ENCODE measurements around the gene ZNF580. TPM values are rescaled to one million over a fixed set of nuclear protein-coding genes. Genes with fewer than 3 reads are reported as not detected.

The ZNF580 gene
- total RNA-seq, 1 donor from 2014 or later: 37.4 TPM

DNA sequence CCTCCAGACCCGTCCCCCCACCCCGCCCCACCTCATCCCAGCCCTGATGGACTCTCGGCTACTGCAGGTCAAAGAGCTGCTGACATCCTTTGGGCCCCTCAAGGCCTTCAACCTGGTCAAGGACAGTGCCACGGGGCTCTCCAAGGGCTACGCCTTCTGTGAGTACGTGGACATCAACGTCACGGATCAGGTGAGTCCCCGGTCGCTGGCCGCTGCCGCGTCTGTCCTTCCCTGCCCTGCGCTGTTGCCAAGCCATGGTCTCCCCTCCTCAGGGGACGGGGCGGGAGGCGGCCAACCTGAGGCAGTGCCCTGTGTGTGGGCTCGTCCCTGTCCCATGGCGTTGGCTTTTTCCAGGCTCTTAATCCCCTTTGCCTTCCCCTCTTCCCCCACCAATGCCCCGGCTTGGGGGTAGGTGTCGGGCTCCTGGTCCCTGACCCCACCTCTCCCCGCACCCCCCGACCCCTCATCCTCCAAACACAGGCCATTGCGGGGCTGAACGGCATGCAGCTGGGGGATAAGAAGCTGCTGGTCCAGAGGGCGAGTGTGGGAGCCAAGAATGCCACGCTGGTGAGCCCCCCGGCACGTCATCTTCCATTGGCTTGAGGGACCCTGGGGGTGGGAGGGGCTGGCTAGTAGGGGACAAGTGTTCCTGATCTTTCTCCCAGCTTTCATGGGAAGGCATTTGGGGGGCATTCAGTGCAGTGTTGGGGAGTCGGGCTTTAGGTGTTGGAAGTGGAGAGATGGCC lies 28.0 kb downstream of the ZNF580 start:
- H3K36me3 Mint-ChIP-seq: no peaks in the 10 kb centered on the region
- TF ChIP-seq, protein P1, sequence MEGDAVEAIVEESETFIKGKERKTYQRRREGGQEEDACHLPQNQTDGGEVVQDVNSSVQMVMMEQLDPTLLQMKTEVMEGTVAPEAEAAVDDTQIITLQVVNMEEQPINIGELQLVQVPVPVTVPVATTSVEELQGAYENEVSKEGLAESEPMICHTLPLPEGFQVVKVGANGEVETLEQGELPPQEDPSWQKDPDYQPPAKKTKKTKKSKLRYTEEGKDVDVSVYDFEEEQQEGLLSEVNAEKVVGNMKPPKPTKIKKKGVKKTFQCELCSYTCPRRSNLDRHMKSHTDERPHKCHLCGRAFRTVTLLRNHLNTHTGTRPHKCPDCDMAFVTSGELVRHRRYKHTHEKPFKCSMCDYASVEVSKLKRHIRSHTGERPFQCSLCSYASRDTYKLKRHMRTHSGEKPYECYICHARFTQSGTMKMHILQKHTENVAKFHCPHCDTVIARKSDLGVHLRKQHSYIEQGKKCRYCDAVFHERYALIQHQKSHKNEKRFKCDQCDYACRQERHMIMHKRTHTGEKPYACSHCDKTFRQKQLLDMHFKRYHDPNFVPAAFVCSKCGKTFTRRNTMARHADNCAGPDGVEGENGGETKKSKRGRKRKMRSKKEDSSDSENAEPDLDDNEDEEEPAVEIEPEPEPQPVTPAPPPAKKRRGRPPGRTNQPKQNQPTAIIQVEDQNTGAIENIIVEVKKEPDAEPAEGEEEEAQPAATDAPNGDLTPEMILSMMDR (conservative IDR thresholded peaks at IDR 0.05): no peak
- DNase-seq (ENCODE audit: extremely low spot score, unreplicated experiment): no peak
- H3K27me3 Mint-ChIP-seq: no peaks in the 10 kb centered on the region
- H3K4me3 Mint-ChIP-seq: no peak overlapping the region
- H3K27ac Mint-ChIP-seq: no peak overlapping the region
- peaks cover 5% of the 10 kb centered on the region for H3K4me1 Mint-ChIP-seq (ENCODE audit: unreplicated experiment)
- no peaks in the 10 kb centered on the region for H3K9me3 Mint-ChIP-seq

DNA sequence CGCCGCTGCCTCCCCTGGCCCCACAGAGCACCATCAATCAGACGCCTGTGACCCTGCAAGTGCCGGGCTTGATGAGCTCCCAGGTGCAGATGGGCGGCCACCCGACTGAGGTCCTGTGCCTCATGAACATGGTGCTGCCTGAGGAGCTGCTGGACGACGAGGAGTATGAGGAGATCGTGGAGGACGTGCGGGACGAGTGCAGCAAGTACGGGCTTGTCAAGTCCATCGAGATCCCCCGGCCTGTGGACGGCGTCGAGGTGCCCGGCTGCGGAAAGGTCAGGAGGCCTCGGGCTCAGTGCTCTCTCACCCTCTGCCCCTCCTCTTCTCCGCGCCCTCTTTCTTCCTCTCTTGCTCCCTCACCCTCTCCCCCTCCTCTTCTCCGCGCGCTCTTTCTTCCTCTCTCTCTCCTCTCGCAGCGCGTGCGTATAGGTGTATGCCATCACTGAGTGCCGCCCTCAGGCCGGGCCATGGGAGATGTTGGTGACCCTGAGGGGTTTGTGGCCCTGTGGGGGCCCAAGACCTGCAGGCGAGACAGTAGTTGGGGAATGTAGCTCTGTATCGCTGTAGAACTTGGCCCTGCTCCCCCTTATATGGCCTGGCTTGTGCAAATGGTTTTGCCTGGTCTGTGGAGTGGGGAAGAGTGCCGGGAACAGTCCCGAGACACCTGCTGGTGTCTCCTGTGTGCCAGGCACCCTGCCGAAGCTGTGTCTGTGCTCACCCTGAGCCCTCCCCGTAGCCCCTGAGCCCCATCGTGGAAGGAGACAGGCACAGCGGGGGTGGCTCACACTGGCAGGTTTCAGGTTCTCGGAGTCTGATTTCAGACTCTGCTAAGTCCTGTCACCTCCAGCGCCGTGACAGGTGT lies 28.8 kb downstream of the ZNF580 start:
- no peaks in the 10 kb centered on the region for H3K36me3 Mint-ChIP-seq
- H3K9me3 Mint-ChIP-seq: no peaks in the 10 kb centered on the region
- H3K27me3 Mint-ChIP-seq: no peaks in the 10 kb centered on the region
- no peak for DNase-seq (ENCODE audit: extremely low spot score, unreplicated experiment)
- no peak overlapping the region for H3K4me3 Mint-ChIP-seq
- TF ChIP-seq, protein P1 (conservative IDR thresholded peaks at IDR 0.05): no peak
- peak overlapping the region; percentile 23 for H3K27ac Mint-ChIP-seq
- H3K4me1 Mint-ChIP-seq (ENCODE audit: unreplicated experiment): peaks cover 5% of the 10 kb centered on the region

DNA sequence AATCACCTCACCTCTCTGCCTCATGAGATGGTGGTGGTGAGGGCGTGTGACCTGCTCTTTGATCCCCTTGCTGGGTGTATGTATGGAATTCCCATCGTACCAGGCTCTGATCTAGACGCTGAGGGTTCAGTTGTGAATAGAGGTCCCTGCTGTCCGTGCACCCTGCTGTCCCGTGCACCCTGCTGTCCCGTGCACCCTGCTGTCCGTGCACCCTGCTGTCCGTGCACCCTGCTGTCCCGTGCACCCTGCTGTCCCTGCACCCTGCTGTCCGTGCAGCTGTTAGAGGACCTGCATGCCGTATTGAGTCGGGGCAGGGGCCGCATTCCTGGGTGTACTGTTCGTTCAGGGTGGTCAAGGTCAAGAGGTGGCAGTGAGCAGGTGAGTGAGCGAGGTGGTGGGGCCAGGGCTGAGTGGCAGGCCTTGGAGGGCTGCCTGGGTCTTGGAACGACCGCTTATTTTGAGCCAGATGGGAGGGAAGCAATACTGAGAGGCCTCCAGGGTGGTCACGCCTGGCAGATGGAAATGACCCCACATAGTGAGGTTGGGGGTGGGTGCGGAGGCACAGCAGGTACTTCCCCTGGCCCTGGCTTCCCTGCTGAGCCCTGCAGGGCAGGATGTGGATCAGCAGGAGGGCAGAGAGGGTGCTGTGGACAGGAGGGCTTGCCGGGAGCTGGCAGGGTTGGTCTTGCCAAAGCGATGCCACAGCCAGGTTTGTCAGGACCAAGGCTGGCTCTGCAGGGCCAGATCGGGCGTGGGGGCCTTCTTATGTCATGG lies 29.7 kb downstream of the ZNF580 start:
- Mint-ChIP-seq H3K27ac (no peak overlapping the region), H3K4me3 (no peak overlapping the region), H3K36me3 (peaks cover 1% of the 10 kb centered on the region), H3K27me3 (no peaks in the 10 kb centered on the region), H3K4me1 (ENCODE audit: unreplicated experiment) (peaks cover 5% of the 10 kb centered on the region), H3K9me3 (no peaks in the 10 kb centered on the region)
- TF ChIP-seq, protein P1 (conservative IDR thresholded peaks at IDR 0.05): no peak
- DNase-seq (ENCODE audit: extremely low spot score, unreplicated experiment): peak; percentile 87

DNA sequence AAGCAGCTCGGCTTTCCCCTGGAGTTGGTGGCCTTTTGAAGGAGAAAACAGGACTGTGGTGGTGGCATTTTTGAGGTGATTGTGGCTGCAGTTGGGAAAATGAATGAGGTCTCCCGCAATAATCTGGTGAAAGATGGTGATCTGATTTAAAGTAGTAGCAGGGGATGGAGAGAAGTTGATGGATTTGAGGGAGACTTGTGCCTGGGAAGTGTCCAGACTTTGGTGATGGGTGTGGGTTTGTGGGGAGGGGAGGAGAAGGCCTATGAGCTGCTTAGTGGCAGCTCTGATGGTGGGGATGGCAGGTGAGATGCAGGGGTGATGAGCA lies 30.2 kb downstream of the ZNF580 start:
- DNase-seq (ENCODE audit: extremely low spot score, unreplicated experiment): no peak
- H3K4me1 Mint-ChIP-seq (ENCODE audit: unreplicated experiment): peaks cover 5% of the 10 kb centered on the region
- no peaks in the 10 kb centered on the region for H3K9me3 Mint-ChIP-seq
- H3K27me3 Mint-ChIP-seq: no peaks in the 10 kb centered on the region
- no peak overlapping the region for H3K27ac Mint-ChIP-seq
- peaks cover 4% of the 10 kb centered on the region for H3K36me3 Mint-ChIP-seq
- TF ChIP-seq, protein P1 (conservative IDR thresholded peaks at IDR 0.05): no peak
- H3K4me3 Mint-ChIP-seq: no peak overlapping the region

DNA sequence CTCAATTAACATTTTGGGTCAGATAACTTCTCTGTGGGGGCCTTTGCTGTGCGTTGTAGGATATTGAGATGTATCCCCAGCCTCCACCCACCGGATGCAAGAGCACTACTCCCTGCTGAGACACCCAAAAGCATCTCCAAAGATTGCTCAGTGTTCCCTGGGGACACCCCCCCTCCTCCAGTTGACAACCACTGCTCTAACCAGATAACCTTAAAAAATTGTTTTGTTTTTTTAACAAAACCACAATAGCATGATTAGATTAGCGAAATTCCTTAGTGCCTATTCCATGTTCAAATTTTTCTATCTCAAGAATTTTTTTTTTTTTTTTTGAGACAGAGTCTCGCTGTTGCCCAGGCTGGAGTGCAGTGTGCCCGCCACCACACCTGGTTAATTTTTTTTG lies 31.6 kb downstream of the ZNF580 start:
- TF ChIP-seq, protein P1 (conservative IDR thresholded peaks at IDR 0.05): no peak
- Mint-ChIP-seq H3K36me3 (peaks cover 4% of the 10 kb centered on the region), H3K27me3 (no peaks in the 10 kb centered on the region), H3K4me3 (peak overlapping the region; percentile 57), H3K27ac (no peak overlapping the region), H3K4me1 (ENCODE audit: unreplicated experiment) (peaks cover 17% of the 10 kb centered on the region), H3K9me3 (no peaks in the 10 kb centered on the region)
- no peak for DNase-seq (ENCODE audit: extremely low spot score, unreplicated experiment)

Measured in type B pancreatic cell (in vitro differentiated cells).